ENCODE data around the gene STOX2. TPM values are rescaled to one million over a fixed set of nuclear protein-coding genes. Genes with fewer than 3 reads are reported as not detected.

STOX2 gene
- total RNA-seq, 1 donor from 2014 or later, result 103 TPM

DNA sequence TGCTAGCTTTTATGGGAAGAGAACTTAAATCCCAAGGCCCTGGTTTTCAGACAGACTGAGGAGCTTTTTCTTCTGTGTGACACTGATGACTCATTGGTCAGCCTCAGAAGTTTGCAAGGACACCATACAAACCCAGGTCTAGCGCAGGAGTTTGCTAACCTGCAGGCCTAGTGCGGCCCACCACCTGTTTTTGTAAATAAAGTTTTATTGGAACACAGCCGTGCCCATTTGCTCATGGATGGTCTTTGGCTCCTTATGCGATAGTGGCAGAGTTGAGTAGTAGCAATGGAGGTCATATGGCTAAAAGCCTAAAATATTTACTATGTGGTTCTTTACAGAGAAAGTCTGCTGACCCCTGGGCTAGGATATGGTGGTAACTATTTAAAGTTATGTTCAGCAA, 98.3 kb downstream of the STOX2 start:
- H3K27ac Mint-ChIP-seq, result peak overlapping the region; percentile 47
- H3K4me1 Mint-ChIP-seq, result peaks cover 12% of the 10 kb centered on the region
- peaks cover 3% of the 10 kb centered on the region for H3K9me3 Mint-ChIP-seq
- no peak for DNase-seq (ENCODE audit: low spot score in 2 of 2, unreplicated experiment in 2 of 2)
- TF ChIP-seq CTCF (IDR thresholded peaks at IDR 0.05; ENCODE audit: unreplicated experiment), result no peak
- H3K27me3 Mint-ChIP-seq (ENCODE audit: low read depth), result no peaks in the 10 kb centered on the region
- H3K4me3 Mint-ChIP-seq, result no peak overlapping the region
- peaks cover 61% of the 10 kb centered on the region for H3K36me3 Mint-ChIP-seq

GRCh38 chr4:184007891-184008290, 102.8 kb downstream of the STOX2 start:
- peaks cover 3% of the 10 kb centered on the region for H3K9me3 Mint-ChIP-seq
- H3K27ac Mint-ChIP-seq, result peak overlapping the region; percentile 15
- H3K27me3 Mint-ChIP-seq (ENCODE audit: low read depth), result no peaks in the 10 kb centered on the region
- no peak for DNase-seq (ENCODE audit: low spot score in 2 of 2, unreplicated experiment in 2 of 2)
- peaks cover 24% of the 10 kb centered on the region for H3K4me1 Mint-ChIP-seq
- peaks cover 61% of the 10 kb centered on the region for H3K36me3 Mint-ChIP-seq
- TF ChIP-seq CTCF (IDR thresholded peaks at IDR 0.05; ENCODE audit: unreplicated experiment), result no peak
- H3K4me3 Mint-ChIP-seq, result no peak overlapping the region

DNA sequence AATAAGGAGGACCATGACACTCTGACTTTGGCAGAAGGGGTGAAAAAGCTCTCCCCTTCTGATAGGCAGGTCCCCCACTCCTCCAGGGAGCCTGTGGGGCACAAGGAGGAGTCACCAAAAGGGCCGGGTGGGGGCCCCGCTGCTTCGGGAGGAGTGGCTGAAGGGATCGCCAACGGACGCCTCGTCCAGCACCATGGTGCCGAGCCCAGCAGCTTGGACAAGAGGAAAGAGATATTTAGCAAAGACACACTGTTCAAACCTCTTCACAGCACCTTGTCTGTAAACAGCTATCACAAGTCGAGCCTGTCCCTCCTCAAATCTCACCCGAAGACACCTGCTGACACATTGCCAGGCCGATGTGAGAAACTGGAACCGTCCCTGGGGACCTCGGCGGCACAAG, 105.6 kb downstream of the STOX2 start:
- H3K27ac Mint-ChIP-seq, result peak overlapping the region; percentile 88
- H3K36me3 Mint-ChIP-seq, result peaks cover 46% of the 10 kb centered on the region
- H3K9me3 Mint-ChIP-seq, result peaks cover 3% of the 10 kb centered on the region
- no peak for TF ChIP-seq CTCF (IDR thresholded peaks at IDR 0.05; ENCODE audit: unreplicated experiment)
- no peak for DNase-seq (ENCODE audit: low spot score in 2 of 2, unreplicated experiment in 2 of 2)
- H3K4me3 Mint-ChIP-seq, result no peak overlapping the region
- H3K4me1 Mint-ChIP-seq, result peaks cover 47% of the 10 kb centered on the region
- no peaks in the 10 kb centered on the region for H3K27me3 Mint-ChIP-seq (ENCODE audit: low read depth)

- Mint-ChIP-seq H3K27me3 (ENCODE audit: low read depth) (no peaks in the 10 kb centered on the region), H3K36me3 (peaks cover 49% of the 10 kb centered on the region), H3K4me3 (no peak overlapping the region), H3K4me1 (peaks cover 53% of the 10 kb centered on the region), H3K9me3 (no peaks in the 10 kb centered on the region), H3K27ac (peak overlapping the region; percentile 88)
- no peak for TF ChIP-seq CTCF (IDR thresholded peaks at IDR 0.05; ENCODE audit: unreplicated experiment)
- DNase-seq (ENCODE audit: low spot score in 2 of 2, unreplicated experiment in 2 of 2), result no peak
These were observed 106.8 kb downstream of the STOX2 start for GRCh38 chr4:184011826-184012380.

DNA sequence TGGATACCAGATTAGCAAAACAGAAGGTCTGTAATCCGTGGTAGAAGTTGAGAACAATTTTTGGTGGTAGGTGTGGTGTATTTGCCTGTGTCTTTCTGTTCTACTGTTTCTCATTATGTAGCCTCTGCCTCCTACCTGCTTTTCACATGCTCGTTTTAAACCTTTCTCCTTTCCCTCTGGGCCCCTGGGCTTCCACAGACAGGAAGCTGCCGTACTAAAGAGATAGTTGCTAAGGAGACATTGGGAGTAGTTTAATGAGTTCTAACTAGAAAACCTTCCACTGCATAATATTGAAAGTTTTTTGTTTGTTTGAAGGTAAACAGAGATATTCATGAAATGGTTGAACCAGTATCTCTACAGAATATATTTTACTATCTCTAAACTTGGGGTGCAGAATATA, 107.8 kb downstream of the STOX2 start:
- DNase-seq (ENCODE audit: low spot score in 2 of 2, unreplicated experiment in 2 of 2), result no peak
- peaks cover 47% of the 10 kb centered on the region for H3K36me3 Mint-ChIP-seq
- H3K4me1 Mint-ChIP-seq, result peaks cover 57% of the 10 kb centered on the region
- no peak for TF ChIP-seq CTCF (IDR thresholded peaks at IDR 0.05; ENCODE audit: unreplicated experiment)
- peaks cover under 1% of the 10 kb centered on the region for H3K9me3 Mint-ChIP-seq
- peak overlapping the region; percentile 56 for H3K4me3 Mint-ChIP-seq
- H3K27ac Mint-ChIP-seq, result peak overlapping the region; percentile 98
- no peaks in the 10 kb centered on the region for H3K27me3 Mint-ChIP-seq (ENCODE audit: low read depth)

GRCh38 chr4:184014301-184014700, 109.2 kb downstream of the STOX2 start:
- DNase-seq (ENCODE audit: low spot score in 2 of 2, unreplicated experiment in 2 of 2), result no peak
- H3K27me3 Mint-ChIP-seq (ENCODE audit: low read depth), result no peaks in the 10 kb centered on the region
- no peak overlapping the region for H3K4me3 Mint-ChIP-seq
- TF ChIP-seq CTCF (IDR thresholded peaks at IDR 0.05; ENCODE audit: unreplicated experiment), result no peak
- H3K36me3 Mint-ChIP-seq, result peaks cover 50% of the 10 kb centered on the region
- H3K27ac Mint-ChIP-seq, result peak overlapping the region; percentile 98
- H3K4me1 Mint-ChIP-seq, result peaks cover 68% of the 10 kb centered on the region
- peaks cover 10% of the 10 kb centered on the region for H3K9me3 Mint-ChIP-seq
